Measurements from ENCODE around the gene VCL. TPM values are rescaled to one million over a fixed set of nuclear protein-coding genes. Genes with fewer than 3 reads are reported as not detected.

VCL gene
- polyA plus RNA-seq, 1 donor from 2014 or later, result 11.2 TPM

DNA sequence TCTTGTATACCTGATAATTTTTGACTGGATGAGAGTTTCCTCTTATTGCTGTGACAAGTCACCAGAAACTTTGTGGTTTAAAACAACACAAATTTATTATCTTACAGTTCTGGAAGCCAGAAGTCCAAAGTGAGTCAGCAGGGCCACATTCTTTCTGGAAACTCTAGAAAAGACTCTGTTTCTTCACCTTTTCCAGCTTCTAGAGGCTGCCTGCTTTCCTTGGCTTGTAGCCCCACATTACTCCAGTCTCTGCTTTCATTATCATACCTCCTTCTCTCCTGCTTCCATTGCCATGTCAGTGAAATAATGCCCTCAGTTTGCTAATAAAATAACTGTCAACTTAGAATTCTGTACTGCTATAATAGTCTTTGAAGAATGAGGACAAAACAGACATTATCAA is 65.3 kb downstream of the VCL start:
- Histone ChIP-seq H2AFZ (ENCODE audit: low read depth, low read length) (no peak overlapping the region), H3K9me3 (ENCODE audit: low read length) (no peaks in the 10 kb centered on the region), H3K27me3 (ENCODE audit: insufficient read depth, low read depth, low read length) (no peaks in the 10 kb centered on the region), H3K9me2 (ENCODE audit: insufficient read depth, low read length) (no peaks in the 10 kb centered on the region), H3K4me3 (ENCODE audit: low read length) (no peak overlapping the region), H4K20me1 (ENCODE audit: insufficient read depth) (no peaks in the 10 kb centered on the region), H3K9ac (ENCODE audit: low read length) (no peak overlapping the region), H3K27ac (ENCODE audit: low read length) (no peak overlapping the region), H3F3A (ENCODE audit: insufficient read depth, low read length, poor library complexity, severe bottlenecking) (no peaks in the 10 kb centered on the region), H3K36me3 (ENCODE audit: insufficient read depth, low read length) (no peaks in the 10 kb centered on the region), H3K4me2 (ENCODE audit: low read length) (no peak overlapping the region), H3K79me2 (replicated peaks; ENCODE audit: insufficient read depth, low read length) (no peaks in the 10 kb centered on the region)
- TF ChIP-seq SMC3 (conservative IDR thresholded peaks at IDR 0.05; ENCODE audit: poor library complexity) (no peak), POLR2AphosphoS5 (IDR thresholded peaks at IDR 0.05) (no peak), EZH2 (IDR thresholded peaks at IDR 0.05; ENCODE audit: borderline replicate concordance, insufficient read depth, low read length, poor library complexity, severe bottlenecking) (no peak), RAD21 (conservative IDR thresholded peaks at IDR 0.05) (no peak), EP300 (conservative IDR thresholded peaks at IDR 0.05; ENCODE audit: poor library complexity, severe bottlenecking) (no peak), TAF1 (IDR thresholded peaks at IDR 0.05; ENCODE audit: low read depth) (no peak), MXI1 (conservative IDR thresholded peaks at IDR 0.05; ENCODE audit: poor library complexity, severe bottlenecking) (no peak)
- TF ChIP-seq, protein P1, sequence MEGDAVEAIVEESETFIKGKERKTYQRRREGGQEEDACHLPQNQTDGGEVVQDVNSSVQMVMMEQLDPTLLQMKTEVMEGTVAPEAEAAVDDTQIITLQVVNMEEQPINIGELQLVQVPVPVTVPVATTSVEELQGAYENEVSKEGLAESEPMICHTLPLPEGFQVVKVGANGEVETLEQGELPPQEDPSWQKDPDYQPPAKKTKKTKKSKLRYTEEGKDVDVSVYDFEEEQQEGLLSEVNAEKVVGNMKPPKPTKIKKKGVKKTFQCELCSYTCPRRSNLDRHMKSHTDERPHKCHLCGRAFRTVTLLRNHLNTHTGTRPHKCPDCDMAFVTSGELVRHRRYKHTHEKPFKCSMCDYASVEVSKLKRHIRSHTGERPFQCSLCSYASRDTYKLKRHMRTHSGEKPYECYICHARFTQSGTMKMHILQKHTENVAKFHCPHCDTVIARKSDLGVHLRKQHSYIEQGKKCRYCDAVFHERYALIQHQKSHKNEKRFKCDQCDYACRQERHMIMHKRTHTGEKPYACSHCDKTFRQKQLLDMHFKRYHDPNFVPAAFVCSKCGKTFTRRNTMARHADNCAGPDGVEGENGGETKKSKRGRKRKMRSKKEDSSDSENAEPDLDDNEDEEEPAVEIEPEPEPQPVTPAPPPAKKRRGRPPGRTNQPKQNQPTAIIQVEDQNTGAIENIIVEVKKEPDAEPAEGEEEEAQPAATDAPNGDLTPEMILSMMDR (IDR thresholded peaks at IDR 0.05; ENCODE audit: poor library complexity, severe bottlenecking), result no peak
- TF ChIP-seq, protein P2, sequence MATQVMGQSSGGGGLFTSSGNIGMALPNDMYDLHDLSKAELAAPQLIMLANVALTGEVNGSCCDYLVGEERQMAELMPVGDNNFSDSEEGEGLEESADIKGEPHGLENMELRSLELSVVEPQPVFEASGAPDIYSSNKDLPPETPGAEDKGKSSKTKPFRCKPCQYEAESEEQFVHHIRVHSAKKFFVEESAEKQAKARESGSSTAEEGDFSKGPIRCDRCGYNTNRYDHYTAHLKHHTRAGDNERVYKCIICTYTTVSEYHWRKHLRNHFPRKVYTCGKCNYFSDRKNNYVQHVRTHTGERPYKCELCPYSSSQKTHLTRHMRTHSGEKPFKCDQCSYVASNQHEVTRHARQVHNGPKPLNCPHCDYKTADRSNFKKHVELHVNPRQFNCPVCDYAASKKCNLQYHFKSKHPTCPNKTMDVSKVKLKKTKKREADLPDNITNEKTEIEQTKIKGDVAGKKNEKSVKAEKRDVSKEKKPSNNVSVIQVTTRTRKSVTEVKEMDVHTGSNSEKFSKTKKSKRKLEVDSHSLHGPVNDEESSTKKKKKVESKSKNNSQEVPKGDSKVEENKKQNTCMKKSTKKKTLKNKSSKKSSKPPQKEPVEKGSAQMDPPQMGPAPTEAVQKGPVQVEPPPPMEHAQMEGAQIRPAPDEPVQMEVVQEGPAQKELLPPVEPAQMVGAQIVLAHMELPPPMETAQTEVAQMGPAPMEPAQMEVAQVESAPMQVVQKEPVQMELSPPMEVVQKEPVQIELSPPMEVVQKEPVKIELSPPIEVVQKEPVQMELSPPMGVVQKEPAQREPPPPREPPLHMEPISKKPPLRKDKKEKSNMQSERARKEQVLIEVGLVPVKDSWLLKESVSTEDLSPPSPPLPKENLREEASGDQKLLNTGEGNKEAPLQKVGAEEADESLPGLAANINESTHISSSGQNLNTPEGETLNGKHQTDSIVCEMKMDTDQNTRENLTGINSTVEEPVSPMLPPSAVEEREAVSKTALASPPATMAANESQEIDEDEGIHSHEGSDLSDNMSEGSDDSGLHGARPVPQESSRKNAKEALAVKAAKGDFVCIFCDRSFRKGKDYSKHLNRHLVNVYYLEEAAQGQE (IDR thresholded peaks at IDR 0.05; ENCODE audit: borderline replicate concordance), result no peak

DNA sequence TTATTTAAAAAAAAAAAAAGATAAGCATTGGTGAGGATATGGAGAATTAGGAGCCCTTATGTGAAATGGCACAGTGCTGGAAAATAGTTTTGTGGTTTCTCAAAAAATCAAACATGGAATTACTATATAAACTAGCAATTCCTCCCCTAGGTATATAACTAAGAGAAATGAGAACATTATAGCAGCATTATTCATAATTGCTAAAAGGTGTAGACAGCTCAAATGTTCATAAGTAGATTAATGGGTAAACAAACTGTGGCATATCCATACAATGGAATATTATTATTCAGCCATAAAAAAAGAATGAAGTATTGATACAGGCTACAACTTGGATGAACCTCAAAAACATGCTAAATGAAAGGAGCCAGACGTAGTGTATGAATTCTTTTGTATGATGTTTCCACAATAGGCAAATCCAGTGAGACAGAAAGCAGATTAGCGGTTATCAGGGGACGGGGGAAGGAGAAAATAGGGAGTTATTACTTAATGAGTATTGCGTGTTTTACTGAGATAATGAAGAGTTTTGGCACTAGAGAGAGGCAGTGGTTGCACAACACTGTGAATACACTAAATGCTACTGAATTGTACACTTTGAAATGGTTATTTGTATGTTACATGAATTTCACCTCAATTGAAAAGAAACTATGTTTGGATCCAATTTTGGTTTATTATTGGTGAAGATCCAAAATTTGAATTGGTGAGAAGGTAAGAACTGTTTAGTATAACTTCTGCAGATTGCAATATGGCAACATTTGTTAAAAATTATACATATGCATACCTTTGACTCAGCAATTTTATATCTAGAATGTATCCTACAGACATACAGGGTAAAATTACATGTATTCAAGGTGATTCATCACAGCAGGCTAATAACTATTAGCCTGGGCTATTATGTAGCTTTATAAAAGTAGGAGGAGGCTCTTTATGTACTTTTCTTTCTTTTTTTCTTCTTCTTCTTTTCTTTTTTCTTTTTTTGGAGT is 69.7 kb downstream of the VCL start:
- Histone ChIP-seq H3K9me2 (ENCODE audit: insufficient read depth, low read length) (no peaks in the 10 kb centered on the region), H3K27me3 (ENCODE audit: insufficient read depth, low read depth, low read length) (no peaks in the 10 kb centered on the region), H3K79me2 (replicated peaks; ENCODE audit: insufficient read depth, low read length) (no peaks in the 10 kb centered on the region), H3F3A (ENCODE audit: insufficient read depth, low read length, poor library complexity, severe bottlenecking) (no peaks in the 10 kb centered on the region), H3K9ac (ENCODE audit: low read length) (no peak overlapping the region), H4K20me1 (ENCODE audit: insufficient read depth) (no peaks in the 10 kb centered on the region), H3K4me3 (ENCODE audit: low read length) (no peak overlapping the region), H3K27ac (ENCODE audit: low read length) (no peak overlapping the region), H2AFZ (ENCODE audit: low read depth, low read length) (no peak overlapping the region), H3K4me2 (ENCODE audit: low read length) (no peak overlapping the region), H3K9me3 (ENCODE audit: low read length) (no peaks in the 10 kb centered on the region), H3K36me3 (ENCODE audit: insufficient read depth, low read length) (no peaks in the 10 kb centered on the region)
- TF ChIP-seq POLR2AphosphoS5 (IDR thresholded peaks at IDR 0.05) (no peak), MXI1 (conservative IDR thresholded peaks at IDR 0.05; ENCODE audit: poor library complexity, severe bottlenecking) (no peak), EZH2 (IDR thresholded peaks at IDR 0.05; ENCODE audit: borderline replicate concordance, insufficient read depth, low read length, poor library complexity, severe bottlenecking) (no peak), EP300 (conservative IDR thresholded peaks at IDR 0.05; ENCODE audit: poor library complexity, severe bottlenecking) (no peak), TAF1 (IDR thresholded peaks at IDR 0.05; ENCODE audit: low read depth) (no peak), RAD21 (conservative IDR thresholded peaks at IDR 0.05) (no peak), SMC3 (conservative IDR thresholded peaks at IDR 0.05; ENCODE audit: poor library complexity) (no peak)
- TF ChIP-seq, protein P1 (IDR thresholded peaks at IDR 0.05; ENCODE audit: poor library complexity, severe bottlenecking), result no peak
- TF ChIP-seq, protein P2 (IDR thresholded peaks at IDR 0.05; ENCODE audit: borderline replicate concordance), result no peak
